ENCODE results near the gene WIPF3. TPM values are rescaled to one million over a fixed set of nuclear protein-coding genes. Genes with fewer than 3 reads are reported as not detected.

Gene WIPF3
- total and polyA plus RNA-seq, 2 donors from 2014 or later: 3.8 to 4.5 TPM

GRCh38 chr7:29844559-29844958, 38.3 kb downstream of the WIPF3 start:
- Histone ChIP-seq H3K4me1 (ENCODE audit: control insufficient read depth in 2 of 3, insufficient read depth in 2 of 3, low read depth in 1 of 3, low read length in 3 of 3) (no peaks in the 10 kb centered on the region), H3K27me3 (ENCODE audit: control insufficient read depth, insufficient read depth, low read length) (no peaks in the 10 kb centered on the region), H3K9ac (ENCODE audit: low read length in 3 of 3) (no peak overlapping the region), H3K4me3 (ENCODE audit: low read length in 3 of 3) (no peak overlapping the region), H3K9me3 (ENCODE audit: control insufficient read depth in 2 of 3, insufficient read depth in 1 of 3, low read length in 3 of 3) (no peaks in the 10 kb centered on the region), H3K27ac (ENCODE audit: low read depth in 2 of 2, low read length in 2 of 2) (no peak overlapping the region), H3K36me3 (ENCODE audit: control insufficient read depth in 2 of 3, insufficient read depth in 3 of 3, low read length in 3 of 3) (no peaks in the 10 kb centered on the region)
- DNase-seq (no peak), FAIRE-seq (no peak)
- intact Hi-C loops (cut with DNase I): no loop called here
- TF ChIP-seq CTCF (IDR thresholded peaks at IDR 0.05; ENCODE audit: borderline replicate concordance, extremely low read depth, insufficient read depth): no peak

DNA sequence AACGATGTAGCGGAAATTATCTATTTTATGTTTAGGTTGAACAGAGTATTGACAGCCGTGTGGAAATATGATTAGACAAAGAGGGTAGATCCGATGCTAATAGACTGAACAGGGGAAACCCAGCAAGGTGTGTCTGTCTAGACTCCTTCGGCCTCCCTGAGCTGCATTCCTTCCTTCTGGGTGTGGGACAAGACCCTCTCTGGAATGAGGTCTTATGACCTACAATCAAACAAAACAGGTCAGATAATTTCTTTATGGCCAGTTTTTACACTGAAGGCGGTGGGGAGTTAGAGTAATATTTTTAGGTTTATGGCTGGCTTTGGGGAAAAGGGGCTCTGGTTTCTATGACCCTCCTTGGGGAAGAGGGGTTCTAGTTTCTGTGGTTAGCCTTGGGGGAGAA, 41.2 kb downstream of the WIPF3 start:
- Histone ChIP-seq H3K4me3 (ENCODE audit: low read length in 3 of 3) (no peak overlapping the region), H3K9me3 (ENCODE audit: control insufficient read depth in 2 of 3, insufficient read depth in 1 of 3, low read length in 3 of 3) (no peaks in the 10 kb centered on the region), H3K4me1 (ENCODE audit: control insufficient read depth in 2 of 3, insufficient read depth in 2 of 3, low read depth in 1 of 3, low read length in 3 of 3) (no peaks in the 10 kb centered on the region), H3K27ac (ENCODE audit: low read depth in 2 of 2, low read length in 2 of 2) (no peak overlapping the region), H3K36me3 (ENCODE audit: control insufficient read depth in 2 of 3, insufficient read depth in 3 of 3, low read length in 3 of 3) (no peaks in the 10 kb centered on the region), H3K9ac (ENCODE audit: low read length in 3 of 3) (no peak overlapping the region), H3K27me3 (ENCODE audit: control insufficient read depth, insufficient read depth, low read length) (no peaks in the 10 kb centered on the region)
- intact Hi-C loops (cut with DNase I): no loop called here
- DNase-seq (no peak), FAIRE-seq (no peak)
- no peak for TF ChIP-seq CTCF (IDR thresholded peaks at IDR 0.05; ENCODE audit: borderline replicate concordance, extremely low read depth, insufficient read depth)

GRCh38 chr7:29847916-29848315, 41.6 kb downstream of the WIPF3 start:
- intact Hi-C loops (cut with DNase I): no loop called here
- no peak for FAIRE-seq

More at GRCh38 chr7:29847916-29848315, 41.6 kb downstream of the WIPF3 start:
- H3K4me3 ChIP-seq (ENCODE audit: low read length in 3 of 3): no peak overlapping the region
- no peak overlapping the region for H3K27ac ChIP-seq (ENCODE audit: low read depth in 2 of 2, low read length in 2 of 2)
- no peaks in the 10 kb centered on the region for H3K36me3 ChIP-seq (ENCODE audit: control insufficient read depth in 2 of 3, insufficient read depth in 3 of 3, low read length in 3 of 3)
- no peak for TF ChIP-seq CTCF (IDR thresholded peaks at IDR 0.05; ENCODE audit: borderline replicate concordance, extremely low read depth, insufficient read depth)
- H3K27me3 ChIP-seq (ENCODE audit: control insufficient read depth, insufficient read depth, low read length): no peaks in the 10 kb centered on the region
- no peaks in the 10 kb centered on the region for H3K4me1 ChIP-seq (ENCODE audit: control insufficient read depth in 2 of 3, insufficient read depth in 2 of 3, low read depth in 1 of 3, low read length in 3 of 3)
- H3K9ac ChIP-seq (ENCODE audit: low read length in 3 of 3): no peak overlapping the region
- DNase-seq: no peak
- H3K9me3 ChIP-seq (ENCODE audit: control insufficient read depth in 2 of 3, insufficient read depth in 1 of 3, low read length in 3 of 3): no peaks in the 10 kb centered on the region
